Ovary (tissue), 3 donors: ENCODE data around the gene OR8B3.
"Not testable (repeated sequence)": the region's sequence is repeated elsewhere in the genome, so short reads cannot be mapped to it uniquely, and the experiment has no call there.

Experiments used
- POLR2A ChIP-seq: fragments of 450-650 bp; IDR thresholded peaks from one replicate; pipeline ENCODE4 v1.6.1; 2017; ENCODE audit warnings: antibody characterized with exemption, mild to moderate bottlenecking, moderate library complexity
- TF ChIP-seq, protein P1 (sequence below), 3 donors: fragments of 450-650 bp in 2 of 3; fragments of 200-600 bp in 1 of 3; IDR thresholded peaks; one replicate each; pipeline versions ENCODE4 v1.5.1 to v1.8.0; 2016 to 2022; ENCODE audit warnings: antibody characterized with exemption in 3 of 3, mild to moderate bottlenecking in 1 of 3
- donor health status: DM: no; HTN: no; CAD: no.

DNA sequence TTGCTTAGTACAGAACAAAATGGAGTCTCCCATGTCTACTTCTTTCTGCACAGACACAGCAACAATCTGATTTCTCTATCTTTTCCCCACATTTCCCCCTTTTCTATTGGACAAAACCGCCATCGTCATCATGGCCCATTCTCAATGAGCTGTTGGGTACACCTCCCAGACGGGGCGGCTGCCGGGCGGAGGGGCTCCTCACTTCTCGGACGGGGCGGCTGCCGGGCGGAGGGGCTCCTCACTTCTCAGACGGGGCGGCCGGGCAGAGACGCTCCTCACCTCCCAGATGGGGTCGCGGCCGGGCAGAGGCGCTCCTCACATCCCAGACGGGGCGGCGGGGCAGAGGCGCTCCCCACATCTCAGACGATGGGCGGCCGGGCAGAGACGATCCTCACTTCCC is 4.4 kb upstream of the OR8B3 start:
- TF ChIP-seq, protein P1, sequence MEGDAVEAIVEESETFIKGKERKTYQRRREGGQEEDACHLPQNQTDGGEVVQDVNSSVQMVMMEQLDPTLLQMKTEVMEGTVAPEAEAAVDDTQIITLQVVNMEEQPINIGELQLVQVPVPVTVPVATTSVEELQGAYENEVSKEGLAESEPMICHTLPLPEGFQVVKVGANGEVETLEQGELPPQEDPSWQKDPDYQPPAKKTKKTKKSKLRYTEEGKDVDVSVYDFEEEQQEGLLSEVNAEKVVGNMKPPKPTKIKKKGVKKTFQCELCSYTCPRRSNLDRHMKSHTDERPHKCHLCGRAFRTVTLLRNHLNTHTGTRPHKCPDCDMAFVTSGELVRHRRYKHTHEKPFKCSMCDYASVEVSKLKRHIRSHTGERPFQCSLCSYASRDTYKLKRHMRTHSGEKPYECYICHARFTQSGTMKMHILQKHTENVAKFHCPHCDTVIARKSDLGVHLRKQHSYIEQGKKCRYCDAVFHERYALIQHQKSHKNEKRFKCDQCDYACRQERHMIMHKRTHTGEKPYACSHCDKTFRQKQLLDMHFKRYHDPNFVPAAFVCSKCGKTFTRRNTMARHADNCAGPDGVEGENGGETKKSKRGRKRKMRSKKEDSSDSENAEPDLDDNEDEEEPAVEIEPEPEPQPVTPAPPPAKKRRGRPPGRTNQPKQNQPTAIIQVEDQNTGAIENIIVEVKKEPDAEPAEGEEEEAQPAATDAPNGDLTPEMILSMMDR (IDR thresholded peaks at IDR 0.05) = not testable (repeated sequence)
- TF ChIP-seq POLR2A = not testable (repeated sequence)
